RKO (cell line): ENCODE results near the gene ZNF33B.
"Not testable (repeated sequence)": the region's sequence is repeated elsewhere in the genome, so short reads cannot be mapped to it uniquely, and the experiment has no call there.

Experiments
- DNase-seq: peaks from one replicate; pipeline ENCODE4 v3.0.0-alpha.2; 2016; ENCODE audit warnings: low spot score

Gene ZNF33B

DNA sequence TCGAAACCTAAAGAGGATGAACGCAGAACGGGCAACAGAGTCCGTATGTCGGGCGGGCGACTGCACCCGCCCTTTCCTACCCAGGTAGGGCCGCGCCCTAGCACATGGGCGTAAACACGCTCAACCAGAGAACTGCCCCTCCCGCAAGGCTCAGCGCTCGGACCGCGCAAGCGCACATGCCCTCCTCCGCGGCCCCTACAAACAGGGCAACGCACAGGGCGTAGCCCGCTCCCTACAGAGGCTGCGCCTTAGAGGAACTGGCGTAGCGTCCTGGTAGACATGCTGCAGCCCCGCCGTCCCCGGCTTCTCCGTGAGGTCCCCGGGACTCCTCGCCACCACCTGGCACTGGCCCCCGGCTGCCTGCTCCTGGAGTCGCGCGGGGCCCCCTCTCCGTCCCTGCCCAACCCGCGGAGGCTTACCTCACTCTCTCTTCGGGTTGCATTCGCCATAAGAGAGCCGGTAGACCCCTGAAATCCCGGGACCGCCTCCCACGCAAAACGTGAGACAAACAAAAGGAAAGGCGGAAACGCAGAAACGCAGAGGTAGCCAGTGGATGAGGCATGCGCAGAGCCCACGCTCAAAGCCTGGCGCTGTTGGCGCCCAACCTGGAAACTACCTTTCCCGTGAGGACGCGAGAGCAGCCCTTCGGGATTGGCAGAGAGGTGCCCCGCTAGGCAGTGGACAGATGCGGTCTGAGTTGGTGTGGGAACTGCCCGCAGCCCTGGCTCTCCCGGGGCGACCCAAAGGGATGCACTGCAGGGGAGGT is at the start of gene ZNF33B:
Gene ZNF33B (minus strand): TSS at position 516 of the 766 bp plus-strand sequence. CDS start 1,642 bp downstream, outside the sequence.
- peak; percentile 97 for DNase-seq

DNA sequence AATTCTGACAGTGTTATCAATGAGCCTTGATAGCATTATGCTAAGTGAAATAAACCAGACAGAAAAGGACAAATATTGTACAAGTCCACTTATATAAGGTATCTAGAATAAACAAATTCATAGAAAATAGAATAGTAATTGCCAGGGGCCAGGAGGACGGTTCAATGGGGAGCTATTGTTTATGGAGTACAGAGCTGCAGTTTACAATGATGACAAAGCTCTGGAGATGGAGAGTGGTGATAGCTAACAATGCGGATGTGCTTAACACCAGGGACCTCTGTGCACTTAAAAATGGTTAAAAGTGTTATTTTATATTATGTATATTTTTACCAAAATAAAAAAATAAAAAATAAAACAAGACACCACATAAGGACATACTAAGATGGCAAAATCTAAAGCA is 46.1 kb upstream of the ZNF33B start:
- no peak for DNase-seq

DNA sequence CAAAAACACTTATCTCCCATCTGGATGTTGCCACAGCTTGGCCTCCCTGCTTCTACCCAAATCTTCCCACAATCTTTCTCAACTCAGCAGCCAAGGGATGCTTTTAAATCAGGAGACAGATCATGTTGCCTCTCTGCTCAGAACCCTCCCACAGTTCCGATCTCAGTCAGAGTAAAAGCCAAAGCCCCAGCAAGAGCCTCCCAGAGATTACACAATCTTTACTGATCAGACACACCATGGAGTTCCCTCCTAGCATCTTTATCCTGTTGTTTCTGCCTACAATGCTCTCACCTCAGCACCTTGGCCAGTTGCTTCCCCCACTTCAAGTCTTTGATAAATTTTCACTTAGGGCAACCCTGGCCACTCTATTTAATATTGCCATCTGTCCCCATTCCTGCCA is 41.9 kb upstream of the ZNF33B start:
- DNase-seq, result no peak

DNA sequence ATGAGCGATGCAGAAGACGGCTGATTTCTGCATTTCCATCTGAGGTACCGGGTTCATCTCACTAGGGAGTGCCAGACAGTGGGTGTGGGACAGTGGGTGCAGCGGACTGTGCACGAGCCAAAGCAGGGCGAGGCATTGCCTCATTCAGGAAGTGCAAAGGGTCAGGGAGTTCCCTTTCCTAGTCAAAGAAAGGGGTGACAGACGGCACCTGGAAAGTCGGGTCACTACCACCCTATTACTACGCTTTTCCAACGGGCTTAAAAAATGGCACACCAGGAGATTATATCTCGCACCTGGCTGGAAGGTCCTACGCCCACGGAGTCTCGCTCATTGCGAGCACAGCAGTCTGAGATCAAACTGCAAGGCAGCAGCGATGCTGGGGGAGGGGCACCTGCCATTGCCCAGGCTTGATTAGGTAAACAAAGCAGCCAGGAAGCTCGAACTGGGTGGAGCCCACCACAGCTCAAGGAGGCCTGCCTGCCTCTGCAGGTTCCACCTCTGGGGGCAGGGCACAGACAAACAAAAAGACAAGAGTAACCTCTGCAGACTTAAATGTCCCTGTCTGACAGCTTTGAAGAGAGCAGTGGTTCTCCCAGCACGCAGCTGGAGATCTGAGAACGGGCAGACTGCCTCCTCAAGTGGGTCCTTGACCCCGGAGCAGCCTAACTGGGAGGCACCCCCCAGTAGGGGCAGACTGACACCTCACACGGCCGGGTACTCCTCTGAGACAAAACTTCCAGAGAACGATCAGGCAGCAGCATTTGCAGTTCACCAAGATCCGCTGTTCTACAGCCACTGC is 27.0 kb upstream of the ZNF33B start:
- DNase-seq, result not testable (repeated sequence)

DNA sequence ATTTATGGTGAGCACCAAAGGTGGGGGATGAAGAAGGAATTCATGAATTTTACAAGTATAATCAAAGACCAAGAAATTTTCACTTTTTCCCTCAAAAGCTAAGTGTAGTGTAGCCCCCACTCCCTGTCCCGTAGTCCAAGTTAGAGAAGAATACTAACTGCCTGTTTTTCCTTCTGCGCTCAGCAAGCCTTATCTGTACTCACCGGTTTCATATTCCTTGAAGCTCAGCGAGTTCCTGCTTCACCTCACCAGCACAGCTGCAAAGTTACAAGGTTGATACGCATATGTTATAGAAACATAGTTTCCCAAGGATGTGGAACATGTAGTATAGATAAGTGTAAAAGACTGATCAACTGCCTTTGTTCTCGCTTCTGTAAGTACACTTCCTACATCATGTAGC is 16.0 kb upstream of the ZNF33B start:
- DNase-seq, result no peak

DNA sequence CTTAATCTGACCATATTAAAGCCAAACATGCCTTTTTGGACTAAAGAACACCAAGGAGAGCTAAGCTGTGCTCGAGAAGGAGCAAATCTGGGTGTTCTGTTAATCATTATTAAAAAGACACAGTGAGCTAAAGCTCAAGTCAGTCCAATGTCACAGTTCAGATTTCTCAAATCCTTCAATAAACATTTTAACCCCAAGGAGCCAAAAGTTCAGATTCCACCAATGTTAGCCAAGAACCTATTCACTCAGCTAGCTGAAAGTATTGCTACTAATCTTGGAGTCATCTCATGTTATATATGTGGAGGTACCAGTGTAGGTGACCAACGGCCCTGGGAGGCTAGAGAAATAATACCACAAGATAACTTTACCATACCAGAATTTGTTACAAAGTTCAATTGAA is 14.5 kb upstream of the ZNF33B start:
- DNase-seq, result no peak

DNA sequence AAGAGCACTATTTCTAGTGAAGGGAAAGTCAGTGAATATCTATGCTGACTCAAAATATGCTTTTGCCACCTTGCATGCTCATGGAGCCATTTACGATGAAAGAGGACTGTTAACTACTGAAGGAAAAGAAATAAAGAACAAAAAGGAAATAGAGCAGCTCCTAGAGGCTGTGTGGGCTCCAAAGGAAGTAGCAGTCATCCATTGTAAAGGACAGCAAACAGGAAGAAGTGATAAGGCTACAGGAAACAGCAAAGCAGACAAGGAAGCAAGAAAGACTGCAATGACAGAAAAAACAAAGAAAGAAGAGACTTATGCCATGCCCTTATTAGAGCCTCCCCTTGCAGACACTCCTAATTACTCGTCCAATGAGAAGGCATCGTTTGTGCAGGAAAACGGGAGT is 12.0 kb upstream of the ZNF33B start:
- DNase-seq, result no peak

DNA sequence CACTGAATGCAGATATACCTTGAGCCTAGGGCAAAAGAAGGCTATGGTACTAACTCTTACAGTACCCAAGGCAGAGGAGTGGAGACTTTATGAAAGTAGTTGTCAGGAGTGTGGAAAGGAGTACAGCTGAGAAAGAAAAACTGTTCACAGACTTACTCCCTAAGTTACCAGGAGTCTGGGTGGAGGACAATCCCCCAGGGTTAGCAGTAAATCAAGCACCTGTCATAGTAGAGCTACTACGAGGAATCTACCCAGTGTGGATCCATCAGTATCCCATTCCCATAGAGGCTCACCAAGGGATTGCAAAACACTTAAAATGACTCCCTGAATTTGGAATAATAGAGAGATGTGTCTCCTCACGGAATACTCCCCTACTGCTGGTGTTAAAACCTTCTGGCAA is 10.1 kb upstream of the ZNF33B start:
- DNase-seq, result no peak

DNA sequence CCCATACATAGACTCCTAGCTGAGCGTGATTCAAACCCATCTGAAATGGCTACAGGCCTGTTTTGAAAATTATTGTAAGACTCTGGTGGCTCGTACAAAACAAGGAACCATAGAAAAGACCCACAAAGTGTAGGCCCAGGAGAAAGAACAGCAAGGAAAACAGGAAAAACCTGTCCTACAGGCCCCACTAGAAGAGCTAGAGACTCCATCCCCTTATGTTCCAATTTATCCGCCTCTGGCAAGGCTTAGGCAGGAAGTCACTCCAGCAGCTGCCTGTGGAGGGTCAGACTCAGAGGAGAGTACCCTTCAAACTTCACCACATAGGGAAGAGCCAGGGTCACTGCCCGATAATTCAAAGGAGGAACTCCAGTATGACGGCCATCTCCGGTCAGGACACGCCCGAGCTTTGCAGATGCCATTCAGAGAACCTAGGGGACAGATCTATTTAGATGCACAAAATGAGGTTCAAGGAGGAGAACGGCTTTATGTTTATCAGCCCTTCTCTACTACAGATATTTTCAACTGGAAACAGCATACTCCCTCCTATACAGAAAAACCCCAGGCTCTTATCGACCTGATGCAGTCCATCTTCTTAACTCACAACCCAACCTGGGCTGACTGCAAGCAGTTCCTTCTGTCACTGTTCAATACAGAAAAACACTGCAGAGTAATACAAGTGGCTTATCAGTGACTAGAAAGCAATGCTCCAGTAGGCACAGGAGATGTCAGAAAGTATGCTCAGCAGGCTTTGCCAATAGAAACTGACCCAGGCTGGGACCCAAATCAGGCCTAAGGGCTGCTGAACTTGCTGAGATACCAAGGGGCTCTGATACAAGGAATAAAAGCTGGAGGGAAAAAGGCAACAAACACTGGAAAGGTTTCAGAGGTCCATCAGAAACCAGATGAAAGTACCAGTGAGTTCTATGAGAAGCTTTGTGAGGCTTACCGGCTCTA is 8.6 kb upstream of the ZNF33B start:
- DNase-seq, result no peak

DNA sequence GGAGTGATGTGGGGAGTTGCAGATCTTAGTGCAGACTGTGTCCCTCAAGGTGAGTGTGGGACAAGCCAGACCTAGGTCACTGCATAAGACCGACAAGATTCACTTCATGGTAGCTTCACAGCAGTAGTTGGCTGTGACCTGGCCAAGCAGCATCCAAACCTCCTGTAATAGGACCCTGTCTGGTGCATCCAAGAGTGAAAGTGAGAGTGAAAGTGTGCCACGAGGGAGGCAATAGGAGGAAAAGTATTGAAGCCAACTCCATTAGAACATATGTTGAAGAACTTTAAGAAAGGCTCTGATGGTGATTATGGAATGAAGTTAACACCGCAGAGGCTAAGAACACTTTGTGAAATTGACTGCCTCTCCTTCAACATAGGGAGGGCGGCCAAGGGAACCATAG is 7.8 kb upstream of the ZNF33B start:
- DNase-seq, result no peak

DNA sequence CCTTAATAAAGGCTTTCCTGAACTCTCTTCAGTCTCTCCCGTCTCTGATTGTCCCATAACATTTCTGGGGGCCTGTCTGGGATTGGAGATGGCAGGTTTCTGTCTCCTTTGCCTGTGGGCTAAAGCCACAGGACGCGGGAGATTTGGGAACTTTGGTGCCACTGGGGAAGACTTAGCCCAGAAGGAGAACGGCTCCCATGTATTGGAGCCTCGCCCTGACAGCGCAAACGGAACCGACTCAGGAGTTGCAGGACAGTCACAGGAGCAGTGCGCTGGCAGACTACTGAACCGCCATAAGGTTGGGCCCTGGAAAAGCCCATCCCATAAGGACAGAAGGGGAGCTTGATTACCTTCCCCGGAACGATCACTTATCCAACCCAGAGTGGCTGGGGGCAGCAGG is 7.1 kb upstream of the ZNF33B start:
- DNase-seq, result no peak

DNA sequence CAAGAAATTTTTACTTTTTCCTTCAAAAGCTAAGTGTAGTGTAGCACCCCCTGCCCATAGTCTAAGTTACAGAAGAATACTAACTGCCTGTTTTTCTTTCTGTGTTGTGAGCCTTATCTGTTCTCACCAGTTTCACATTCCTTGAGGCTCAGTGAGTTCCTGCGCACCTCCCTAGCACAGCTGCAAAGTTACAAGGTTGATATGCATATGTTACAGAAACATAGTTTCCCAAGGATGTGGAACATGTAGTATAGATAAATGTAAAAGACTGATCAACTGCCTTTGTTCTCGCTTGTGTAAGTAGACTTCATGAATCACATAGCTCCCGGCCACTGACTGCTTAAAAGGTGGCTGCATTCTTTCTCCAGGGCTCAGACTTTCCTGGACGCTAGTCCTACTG is 6.7 kb upstream of the ZNF33B start:
- DNase-seq, result no peak

DNA sequence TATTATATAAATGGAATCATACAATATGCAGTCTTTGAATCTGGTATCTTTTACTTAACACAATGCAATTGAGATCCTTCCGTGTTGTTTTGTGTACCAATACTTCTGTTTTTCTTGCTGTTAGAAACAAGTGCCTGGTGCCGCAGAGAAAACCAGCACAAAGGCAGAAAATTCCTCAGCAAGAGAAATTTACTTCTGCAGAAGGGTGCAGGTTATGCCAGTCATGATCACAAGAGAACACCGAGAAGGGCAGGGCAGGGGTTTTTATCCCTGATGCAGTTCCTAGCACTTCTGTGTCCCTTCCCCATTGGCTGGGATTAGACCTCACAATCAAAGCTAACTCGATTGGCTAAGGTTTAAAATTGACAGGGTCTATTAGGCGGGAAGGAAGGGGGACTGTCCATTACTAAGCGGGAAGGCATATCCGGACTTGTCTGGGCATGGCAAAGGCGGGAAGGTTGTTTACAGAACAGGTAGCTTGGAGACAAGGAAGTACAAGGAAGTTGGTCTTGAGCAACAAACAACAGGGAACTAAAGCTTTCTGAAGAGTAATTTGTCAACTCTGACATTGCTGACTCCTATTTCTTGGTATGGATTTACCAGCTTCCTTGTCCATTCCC is 2.4 kb upstream of the ZNF33B start:
- no peak for DNase-seq

DNA sequence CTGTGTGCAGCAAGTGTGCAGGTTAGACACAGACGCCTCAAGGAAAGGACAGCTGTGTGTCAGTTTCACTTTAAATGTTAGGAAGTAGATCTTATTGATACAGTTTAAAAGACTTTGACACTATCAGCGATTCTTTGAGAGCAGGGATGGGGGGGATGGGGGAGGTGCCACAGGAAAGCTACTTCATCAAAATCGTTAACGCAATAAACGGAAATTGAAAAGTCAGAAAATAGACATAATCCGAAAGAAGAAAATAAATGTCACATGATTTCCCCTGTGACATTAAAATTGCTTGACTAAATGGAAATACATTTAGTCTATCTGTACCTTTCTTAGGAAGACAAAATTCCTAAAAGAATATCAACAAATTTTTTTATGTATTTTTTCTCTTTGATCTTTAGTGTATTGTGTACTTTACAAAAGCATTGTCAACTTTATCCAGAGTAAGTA is 476 bp upstream of the ZNF33B start:
- DNase-seq, result no peak

DNA sequence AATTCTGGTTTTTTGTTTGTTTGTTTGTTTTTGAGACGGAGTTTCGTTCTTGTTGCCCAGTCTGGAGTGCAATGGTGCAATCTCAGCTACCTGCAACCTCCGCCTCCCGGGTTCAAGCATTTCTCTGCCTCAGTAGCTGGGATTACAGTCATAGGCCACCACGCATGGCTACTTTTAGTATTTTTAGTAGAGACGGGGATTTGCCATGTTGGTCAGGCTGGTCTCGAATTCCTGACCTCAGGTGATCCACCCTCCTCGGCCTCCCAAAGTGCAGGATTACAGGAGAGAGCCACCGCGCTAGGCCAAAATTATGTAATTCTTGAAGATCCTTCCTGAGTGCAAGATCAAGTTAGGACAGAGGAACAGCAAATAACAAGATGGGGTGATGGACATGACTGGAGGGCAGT is 719 bp downstream of the ZNF33B start:
- DNase-seq, result no peak

DNA sequence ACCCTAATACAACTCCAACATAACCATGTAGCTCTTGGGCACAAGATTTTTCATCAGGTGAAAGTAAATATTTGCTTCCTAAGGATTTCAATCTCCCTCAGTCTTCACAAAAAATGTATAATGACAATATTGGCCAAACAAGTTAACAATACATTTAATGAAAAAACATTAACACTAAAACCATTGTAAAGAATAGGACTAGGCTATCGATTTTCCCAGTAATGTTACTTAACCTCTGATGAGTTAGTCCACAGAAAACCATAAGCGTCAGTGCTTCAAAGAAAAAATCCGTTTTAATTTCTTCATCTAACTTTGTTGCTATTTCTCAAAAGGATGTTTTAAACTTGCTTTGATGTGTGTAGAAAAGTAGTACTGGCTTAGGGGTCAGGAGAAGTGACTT is 1.2 kb downstream of the ZNF33B start:
- peak; percentile 23 for DNase-seq

DNA sequence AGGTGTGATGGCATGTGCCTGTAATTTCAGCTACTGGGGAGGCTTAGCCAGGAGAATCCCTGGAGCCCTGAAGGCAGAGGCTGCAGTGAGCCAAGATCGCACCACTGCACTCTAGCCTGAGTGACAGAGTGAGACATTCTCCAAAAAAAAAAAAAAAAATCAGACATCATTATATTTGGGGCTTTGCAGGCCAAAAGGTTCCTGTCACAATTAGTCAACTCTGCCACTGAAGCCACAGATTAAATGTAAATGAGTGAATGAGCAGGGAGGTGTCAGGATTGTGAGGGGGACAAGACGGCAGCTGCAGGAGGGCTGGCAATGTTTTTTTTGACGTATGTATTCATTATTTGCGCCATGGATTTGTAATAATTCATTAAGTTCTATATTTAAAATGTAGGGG is 3.3 kb downstream of the ZNF33B start:
- DNase-seq, result no peak

DNA sequence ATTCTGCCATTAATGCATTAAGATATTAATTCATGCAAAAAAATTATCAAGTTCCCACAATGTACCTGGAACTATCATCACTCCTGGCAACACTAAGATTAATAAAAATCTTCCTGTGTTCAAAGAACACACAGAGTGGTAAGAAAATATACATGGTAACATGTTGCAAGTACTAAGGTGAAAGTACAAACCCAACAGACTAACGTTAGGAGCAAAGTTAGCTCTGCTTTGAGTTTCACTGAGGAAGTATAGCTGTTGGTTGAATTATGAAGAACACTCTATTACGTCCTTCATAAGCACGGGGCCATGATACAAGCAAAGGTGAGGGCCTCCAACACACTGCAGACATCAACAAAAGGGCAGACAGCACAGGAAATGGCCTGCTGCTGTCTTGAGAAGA is 5.8 kb downstream of the ZNF33B start:
- no peak for DNase-seq

DNA sequence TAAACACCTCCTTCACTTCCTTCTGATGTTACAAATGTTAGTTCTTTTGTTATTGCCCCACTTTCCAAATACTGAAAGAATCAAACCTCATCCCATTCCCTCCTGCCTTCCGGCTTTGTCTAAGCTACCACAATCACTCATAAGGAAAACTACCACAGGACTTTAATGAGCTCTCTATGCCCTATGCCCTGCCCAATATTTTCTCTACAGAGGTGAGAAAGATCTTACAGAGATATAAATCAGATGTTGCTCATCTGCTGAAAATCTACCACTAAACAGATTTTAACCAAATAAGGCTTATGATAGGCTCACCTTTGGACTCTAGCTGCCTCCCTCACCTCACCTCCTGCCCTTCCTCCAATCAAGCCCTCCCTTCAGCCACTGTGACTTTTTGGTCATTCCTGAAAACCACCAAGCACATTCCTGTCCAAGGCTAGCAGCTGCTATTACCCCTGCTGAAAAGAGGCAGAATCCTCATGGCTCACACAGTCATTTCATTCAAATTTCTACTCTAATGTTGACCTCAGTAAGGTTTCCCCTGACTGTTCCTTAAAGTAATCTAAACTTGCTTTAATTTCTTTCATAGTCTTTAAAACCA is 7.7 kb downstream of the ZNF33B start:
- DNase-seq, result no peak

DNA sequence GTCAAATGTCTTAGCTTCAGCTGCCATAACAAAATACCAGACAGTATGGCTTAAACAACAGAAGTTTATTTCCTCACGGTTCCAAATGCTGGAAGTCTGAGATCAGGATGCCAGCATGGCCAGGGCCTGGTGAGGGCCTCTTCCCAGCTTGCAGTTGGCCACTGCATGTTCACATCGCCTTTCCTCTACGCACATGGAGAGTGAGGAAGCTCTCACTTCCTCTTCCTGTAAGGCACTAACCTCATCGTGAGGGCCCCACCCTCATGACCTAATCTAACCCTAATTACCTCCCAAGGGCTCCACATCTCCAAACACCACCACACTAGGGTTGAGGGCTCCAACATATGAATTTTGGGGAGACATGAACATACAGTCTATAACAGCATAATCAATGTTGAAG is 14.4 kb downstream of the ZNF33B start:
- no peak for DNase-seq

DNA sequence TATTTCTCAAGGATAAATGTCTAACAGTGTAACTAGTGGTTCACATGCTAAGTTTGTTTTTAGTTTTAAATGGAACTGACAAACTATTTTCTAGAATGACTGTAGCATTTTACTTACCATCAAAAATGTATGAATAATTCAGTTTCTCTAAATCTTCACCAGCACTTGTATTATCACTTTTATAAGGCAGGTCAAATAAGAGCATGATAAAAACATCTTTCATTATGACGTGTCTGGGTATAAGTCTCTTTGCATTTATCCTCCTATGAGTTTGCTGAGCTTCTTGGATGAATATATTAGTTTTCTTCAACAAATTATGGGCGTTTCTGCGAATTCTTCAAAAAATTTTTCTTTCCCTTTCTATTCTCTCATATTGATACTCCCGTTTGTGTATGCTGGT is 19.9 kb downstream of the ZNF33B start:
- DNase-seq, result no peak
